ENCODE measurements around the gene ENPP7.

- no peak for TF ChIP-seq CTCF (conservative IDR thresholded peaks at IDR 0.05; ENCODE audit: low read depth, low read length)
- no peak for TF ChIP-seq EZH2 (IDR thresholded peaks at IDR 0.05; ENCODE audit: borderline replicate concordance, low read depth, low read length, poor library complexity, severe bottlenecking)
Observed at GRCh38 chr17:79732254-79732653, 1.5 kb downstream of the ENPP7 start.
